Activated CD4-positive, alpha-beta memory T cell treated with anti-CD3 and anti-CD28 coated beads, Interleukin-2, amount 10 ng/mL, durations not matched to agents 7 days and 5 days (primary cell): Measurements from ENCODE around the gene EFR3B. TPM values are rescaled to one million over a fixed set of nuclear protein-coding genes. Genes with fewer than 3 reads are reported as not detected.

Experiments used
- CTCF ChIA-PET: fragments of 350-600 bp; sonication (Branson Sonifier 250); formaldehyde crosslinking; loops from one replicate; lab custom pipeline; 2021; ENCODE audit warnings: antibody characterized with exemption, inconsistent platforms; lab: Charles Lee
- POLR2A ChIA-PET: fragments of 350-600 bp; sonication (Branson Sonifier 250); formaldehyde crosslinking; loops from one replicate; lab custom pipeline; 2021; ENCODE audit warnings: antibody characterized with exemption; lab: Charles Lee
- DNase-seq: peaks from one replicate; pipeline ENCODE4 v3.0.0-alpha.2; 2020
- H3K27ac Mint-ChIP-seq: one replicate; pipeline ENCODE4 v1.8.0; 2021; ENCODE audit warnings: mild to moderate bottlenecking, mixed read lengths
- H3K27me3 Mint-ChIP-seq: one replicate; pipeline ENCODE4 v1.8.0; 2021; ENCODE audit warnings: mixed read lengths
- H3K36me3 Mint-ChIP-seq: one replicate; pipeline ENCODE4 v1.8.0; 2021; ENCODE audit warnings: low read depth, mixed read lengths
- H3K4me1 Mint-ChIP-seq: one replicate; pipeline ENCODE4 v1.8.0; 2021; ENCODE audit warnings: mixed read lengths
- H3K4me3 Mint-ChIP-seq: one replicate; pipeline ENCODE4 v1.8.0; 2021; ENCODE audit warnings: mild to moderate bottlenecking, mixed read lengths
- H3K9me3 Mint-ChIP-seq: one replicate; pipeline ENCODE4 v1.8.0; 2021; ENCODE audit warnings: mixed read lengths
- total RNA-seq, 2 experiments: library from RNA; stranded (reverse); gene quantifications; one replicate each; pipeline ENCODE4 v1.2.3, GENCODE V29; 2021

EFR3B gene
- total RNA-seq, 2 experiments from 2014 or later: not detected

DNA sequence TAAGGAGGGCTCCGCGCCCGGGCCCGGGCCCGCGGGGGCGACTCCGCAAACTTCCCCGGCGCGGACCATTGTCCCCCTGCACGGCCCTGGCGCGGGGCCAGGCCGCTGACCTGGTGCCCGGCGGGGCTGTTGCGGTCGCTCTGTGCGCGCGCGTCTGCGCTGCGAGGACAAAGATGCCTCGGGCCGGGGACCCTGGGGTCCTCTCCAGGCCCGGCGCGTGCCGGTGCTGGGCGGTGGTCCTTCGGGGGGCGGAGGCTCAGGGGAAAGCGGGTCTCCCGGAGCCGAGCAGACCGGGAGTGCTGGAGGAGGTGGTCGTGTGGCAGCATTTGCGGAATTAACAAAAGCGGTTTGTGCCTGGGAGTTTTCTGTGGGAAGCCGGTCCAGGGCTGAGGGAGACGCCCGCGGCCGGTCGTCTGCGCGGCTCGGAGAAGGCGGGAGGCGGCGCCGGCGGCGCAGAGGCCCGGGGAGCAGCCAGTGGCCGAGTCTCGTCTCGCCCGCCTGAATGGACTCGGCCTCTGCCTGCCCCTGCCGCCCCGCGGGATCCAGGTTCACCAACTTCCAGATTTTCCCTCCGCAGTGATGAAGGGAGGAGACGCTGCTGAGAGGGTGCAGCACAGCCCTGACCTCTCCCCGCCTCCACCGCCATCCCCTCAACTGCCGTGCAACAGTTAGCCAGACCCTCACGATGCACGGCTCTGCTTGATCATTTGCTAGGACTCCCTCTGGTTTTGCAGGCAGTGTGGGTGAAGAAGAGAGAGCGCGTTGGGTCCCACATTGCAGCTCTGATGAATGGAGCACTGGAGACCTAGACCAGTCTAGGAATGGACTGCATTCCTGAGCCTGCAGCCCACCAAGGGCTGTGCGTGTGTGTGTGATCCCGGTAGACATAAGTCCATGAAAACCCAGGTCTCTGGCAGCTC, 705 bp downstream of the EFR3B start:
- CTCF ChIA-PET: interaction anchor here (1.4 kb wide), 1 partner anchor 67 kb away, joined by 3 read pairs; no protein-coding TSS in a partner anchor

DNA sequence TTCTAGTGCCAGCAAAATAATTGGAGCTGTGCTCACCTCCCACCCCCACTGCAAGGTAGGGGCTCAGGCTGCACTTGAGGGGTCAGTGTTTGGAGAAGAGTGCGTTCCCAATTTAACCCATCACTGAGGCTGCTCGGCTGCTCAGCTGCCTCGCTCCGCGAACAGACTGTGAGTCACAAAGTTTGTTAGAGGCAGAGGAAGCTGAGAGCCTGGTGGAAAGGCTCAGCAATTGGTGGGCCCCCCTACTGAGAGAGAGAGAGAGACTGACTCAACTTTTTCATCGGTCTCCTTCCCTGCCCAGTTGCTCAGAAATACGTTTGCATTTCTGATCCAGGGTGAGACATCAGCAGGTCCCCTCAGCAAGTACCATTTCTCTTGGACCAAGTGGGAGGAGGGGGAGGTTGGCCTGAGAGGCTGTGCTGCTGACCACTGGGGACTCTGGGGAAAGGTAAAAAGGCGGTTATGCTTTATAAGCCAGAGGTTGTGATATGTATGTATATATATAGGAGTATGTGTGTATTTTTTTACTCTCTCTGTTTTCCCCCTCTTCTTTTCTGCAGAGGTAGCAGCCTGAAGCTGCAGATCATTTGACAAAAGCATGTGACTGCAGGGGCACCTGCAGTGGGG, 1.5 kb downstream of the EFR3B start:
- Mint-ChIP-seq H3K27ac (no peak overlapping the region), H3K4me1 (peaks cover 28% of the 10 kb centered on the region)
- CTCF ChIA-PET: interaction anchor here (1.0 to 1.4 kb wide), 2 partner anchors 68 to 319 kb away, joined by 3 read pairs; no protein-coding TSS in a partner anchor

More for the DNA sequence above, 705 bp downstream of the EFR3B start:
- peaks cover 28% of the 10 kb centered on the region for H3K4me1 Mint-ChIP-seq
- peak overlapping the region; percentile 70 for H3K4me3 Mint-ChIP-seq
- no peak overlapping the region for H3K27ac Mint-ChIP-seq
- POLR2A ChIA-PET: interaction anchor here (1.2 kb wide), 1 partner anchor 65 kb away, joined by 3 read pairs; no protein-coding TSS in a partner anchor
- no peaks in the 10 kb centered on the region for H3K36me3 Mint-ChIP-seq
- DNase-seq: peak; percentile 17
- peaks cover 49% of the 10 kb centered on the region for H3K27me3 Mint-ChIP-seq
- H3K9me3 Mint-ChIP-seq: no peaks in the 10 kb centered on the region

DNA sequence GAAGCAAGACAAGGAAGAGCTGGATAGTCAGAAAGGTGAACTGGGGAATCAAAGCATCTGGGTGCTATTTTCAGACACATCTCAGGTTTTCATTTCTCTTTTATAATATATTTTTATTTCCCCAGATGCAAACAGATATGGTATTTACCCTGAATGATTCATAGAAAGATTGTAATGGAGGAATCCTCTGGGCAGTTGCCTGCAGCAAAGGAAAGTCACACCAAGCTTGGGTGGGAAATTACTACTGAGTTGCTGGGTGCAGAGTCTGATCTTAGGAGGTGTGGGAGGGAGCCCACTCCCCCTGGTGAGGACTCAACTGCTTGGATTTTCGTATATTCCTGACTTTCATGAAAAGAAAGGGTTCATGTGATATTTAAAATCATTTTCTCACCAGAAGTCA, 2.1 kb downstream of the EFR3B start:
- no peak overlapping the region for H3K4me3 Mint-ChIP-seq

More for the DNA sequence above, 1.5 kb downstream of the EFR3B start:
- no peaks in the 10 kb centered on the region for H3K9me3 Mint-ChIP-seq
- H3K4me3 Mint-ChIP-seq: peak overlapping the region; percentile 70
- H3K27me3 Mint-ChIP-seq: peaks cover 49% of the 10 kb centered on the region
- DNase-seq: peak; percentile 21
- H3K36me3 Mint-ChIP-seq: no peaks in the 10 kb centered on the region
- POLR2A ChIA-PET: no interaction called here

DNA sequence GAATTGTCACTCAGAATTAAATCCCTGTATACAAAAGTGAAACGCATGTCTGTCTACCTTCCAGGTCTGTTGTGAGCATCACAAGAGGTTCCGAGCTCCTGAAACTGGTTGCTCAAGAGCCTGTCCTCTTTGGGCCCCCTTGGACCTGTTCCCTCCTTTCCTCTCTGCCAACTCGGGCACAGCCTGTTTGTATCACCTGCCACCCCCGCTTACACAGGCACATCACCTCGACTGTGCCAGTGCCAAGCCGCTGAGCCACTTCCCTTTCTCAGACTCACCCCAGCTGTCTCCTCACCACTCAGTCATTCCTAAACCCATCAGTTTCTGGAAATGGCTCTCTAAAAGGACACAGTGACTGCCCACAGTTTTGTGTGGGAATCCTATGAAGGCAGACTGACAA, 3.1 kb downstream of the EFR3B start:
- Mint-ChIP-seq H3K9me3 (no peaks in the 10 kb centered on the region), H3K27ac (no peak overlapping the region), H3K4me3 (no peak overlapping the region), H3K27me3 (peaks cover 57% of the 10 kb centered on the region), H3K36me3 (no peaks in the 10 kb centered on the region), H3K4me1 (peaks cover 28% of the 10 kb centered on the region)
- POLR2A ChIA-PET: no interaction called here
- CTCF ChIA-PET: interaction anchor here (1.4 kb wide), 1 partner anchor 70 kb away, joined by 3 read pairs; no protein-coding TSS in a partner anchor
- peak; percentile 17 for DNase-seq

More for the DNA sequence above, 2.1 kb downstream of the EFR3B start:
- CTCF ChIA-PET: interaction anchor here (1.0 to 1.4 kb wide), 2 partner anchors 69 to 318 kb away, joined by 3 read pairs; no protein-coding TSS in a partner anchor
- Mint-ChIP-seq H3K9me3 (no peaks in the 10 kb centered on the region), H3K27ac (no peak overlapping the region), H3K36me3 (no peaks in the 10 kb centered on the region), H3K4me1 (peaks cover 28% of the 10 kb centered on the region), H3K27me3 (peaks cover 51% of the 10 kb centered on the region)
- POLR2A ChIA-PET: no interaction called here
- no peak for DNase-seq

DNA sequence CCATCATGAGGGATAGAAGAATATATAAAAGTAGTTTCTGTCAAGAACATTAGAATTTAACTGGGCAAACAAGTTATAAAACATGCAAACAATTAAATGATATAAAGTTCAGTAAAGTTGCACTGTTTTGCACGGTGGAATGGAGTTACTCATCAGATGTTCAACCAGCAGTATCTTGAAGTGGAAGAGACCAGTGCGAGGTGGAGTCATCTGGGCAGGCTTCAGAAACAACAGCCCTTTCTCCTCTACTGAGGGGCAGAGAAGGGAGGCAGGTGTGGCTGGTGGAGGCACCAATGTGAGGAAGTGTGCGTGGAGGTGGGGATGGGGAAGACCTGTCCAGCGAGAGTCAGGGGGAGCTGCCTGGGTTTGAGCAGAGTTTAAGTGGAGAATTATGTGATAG, 7.5 kb downstream of the EFR3B start:
- Mint-ChIP-seq H3K4me3 (no peak overlapping the region), H3K36me3 (no peaks in the 10 kb centered on the region), H3K9me3 (no peaks in the 10 kb centered on the region), H3K27me3 (peaks cover 33% of the 10 kb centered on the region), H3K4me1 (peaks cover 7% of the 10 kb centered on the region), H3K27ac (no peak overlapping the region)
- POLR2A ChIA-PET: no interaction called here
- CTCF ChIA-PET: interaction anchor here (0.5 kb wide), 1 partner anchor 989 kb away, joined by 3 read pairs; no protein-coding TSS in a partner anchor
- DNase-seq: no peak

DNA sequence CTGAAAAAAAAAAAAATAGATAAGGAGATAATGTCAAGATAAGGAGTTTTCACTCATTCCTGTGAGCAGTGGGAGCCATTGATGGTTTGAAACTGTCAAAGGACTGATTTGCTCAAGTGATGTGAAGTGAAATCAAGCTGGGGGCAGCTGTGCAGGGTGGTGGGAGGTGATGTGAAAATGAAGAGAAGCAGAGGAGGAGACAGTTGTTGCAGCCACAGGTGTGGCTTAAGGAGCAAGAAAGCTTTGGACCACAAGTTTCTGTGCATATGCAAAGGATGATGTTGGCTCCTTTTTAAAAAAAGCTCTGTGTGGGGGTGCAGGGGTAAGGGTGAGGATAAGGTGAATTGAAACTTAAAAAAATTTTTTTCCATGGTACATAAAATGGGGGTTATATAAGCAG, 8.3 kb downstream of the EFR3B start:
- Mint-ChIP-seq H3K4me1 (peaks cover 2% of the 10 kb centered on the region), H3K9me3 (no peaks in the 10 kb centered on the region), H3K27ac (no peak overlapping the region), H3K27me3 (peaks cover 26% of the 10 kb centered on the region), H3K36me3 (no peaks in the 10 kb centered on the region), H3K4me3 (no peak overlapping the region)
- ChIA-PET CTCF (no interaction called here), POLR2A (no interaction called here)
- no peak for DNase-seq

DNA sequence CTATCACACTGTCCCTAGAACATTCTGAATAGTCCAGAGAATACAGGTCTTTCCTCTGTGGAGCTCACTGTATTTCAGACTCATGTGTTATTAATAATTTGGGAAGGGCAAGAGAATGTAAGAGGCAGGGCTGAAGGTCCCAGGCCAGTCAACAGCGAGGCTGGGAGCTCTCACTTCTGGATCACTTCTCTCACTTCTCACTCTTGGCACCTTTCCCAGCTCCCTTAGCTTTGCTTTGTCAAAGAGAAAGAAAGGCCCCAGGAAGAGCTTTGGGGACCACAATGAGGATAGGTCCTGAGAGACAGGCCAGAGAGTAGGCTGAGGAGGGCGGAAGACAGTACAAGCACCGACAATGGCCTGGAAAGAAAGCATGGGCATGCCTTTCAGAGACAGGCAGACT, 11.2 kb downstream of the EFR3B start:
- no peak for DNase-seq
- Mint-ChIP-seq H3K36me3 (no peaks in the 10 kb centered on the region), H3K27ac (no peak overlapping the region), H3K4me1 (no peaks in the 10 kb centered on the region), H3K27me3 (peaks cover 13% of the 10 kb centered on the region), H3K9me3 (no peaks in the 10 kb centered on the region), H3K4me3 (no peak overlapping the region)
- ChIA-PET CTCF (no interaction called here), POLR2A (no interaction called here)

DNA sequence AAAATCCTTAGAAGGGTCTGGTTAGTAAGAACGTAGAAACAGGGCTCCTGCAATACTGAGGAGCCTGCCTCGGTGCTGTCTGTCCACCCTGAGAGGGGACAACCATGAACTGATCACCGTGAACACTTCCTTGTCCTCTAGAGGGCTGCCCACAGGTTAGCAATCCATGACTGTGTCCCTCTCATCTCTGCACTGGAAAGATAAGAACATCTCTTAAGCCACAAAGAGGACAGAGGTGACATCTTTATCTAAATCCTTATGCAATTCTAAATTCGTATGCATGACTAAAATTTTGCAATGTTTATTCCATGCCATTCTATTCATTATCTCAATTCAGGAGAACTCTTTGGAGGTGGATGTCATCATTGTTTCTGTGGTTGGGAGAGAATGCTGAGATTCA, 12.8 kb downstream of the EFR3B start:
- Mint-ChIP-seq H3K4me1 (no peaks in the 10 kb centered on the region), H3K36me3 (no peaks in the 10 kb centered on the region), H3K27ac (no peak overlapping the region), H3K27me3 (peaks cover 6% of the 10 kb centered on the region), H3K9me3 (no peaks in the 10 kb centered on the region), H3K4me3 (no peak overlapping the region)
- ChIA-PET POLR2A (no interaction called here), CTCF (no interaction called here)
- no peak for DNase-seq

DNA sequence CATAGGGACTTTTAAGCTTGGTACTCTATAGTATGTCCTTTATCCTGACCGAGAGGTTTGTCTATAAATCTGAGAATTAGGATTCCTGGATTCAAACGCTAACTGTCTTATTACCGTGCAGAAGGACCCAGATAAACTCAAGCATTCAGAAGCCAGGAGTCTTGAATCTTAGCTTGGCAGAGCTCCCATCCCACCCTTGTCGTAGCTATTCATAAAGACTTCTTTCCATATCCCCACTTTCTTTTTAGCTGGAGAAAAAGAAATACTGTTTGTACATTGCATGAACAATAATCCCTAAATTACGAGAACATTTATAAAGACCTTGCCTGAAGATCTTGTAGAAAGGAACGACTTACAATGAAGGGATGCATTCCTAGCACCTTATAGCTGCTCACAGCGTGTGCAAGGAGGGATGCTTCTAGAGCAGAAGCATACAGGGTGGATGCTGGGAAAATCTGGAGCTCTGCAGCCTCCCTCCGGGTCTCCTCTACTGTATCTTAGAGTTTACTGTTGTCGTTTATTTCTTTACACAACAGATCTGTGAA, 13.6 kb downstream of the EFR3B start:
- H3K4me3 Mint-ChIP-seq: no peak overlapping the region
- H3K27me3 Mint-ChIP-seq: peaks cover 1% of the 10 kb centered on the region
- no peak for DNase-seq
- POLR2A ChIA-PET: no interaction called here
- CTCF ChIA-PET: interaction anchor here (0.5 kb wide), 1 partner anchor 292 kb away, joined by 4 read pairs; no protein-coding TSS in a partner anchor
- H3K27ac Mint-ChIP-seq: no peak overlapping the region
- H3K9me3 Mint-ChIP-seq: no peaks in the 10 kb centered on the region
- no peaks in the 10 kb centered on the region for H3K4me1 Mint-ChIP-seq
- no peaks in the 10 kb centered on the region for H3K36me3 Mint-ChIP-seq

DNA sequence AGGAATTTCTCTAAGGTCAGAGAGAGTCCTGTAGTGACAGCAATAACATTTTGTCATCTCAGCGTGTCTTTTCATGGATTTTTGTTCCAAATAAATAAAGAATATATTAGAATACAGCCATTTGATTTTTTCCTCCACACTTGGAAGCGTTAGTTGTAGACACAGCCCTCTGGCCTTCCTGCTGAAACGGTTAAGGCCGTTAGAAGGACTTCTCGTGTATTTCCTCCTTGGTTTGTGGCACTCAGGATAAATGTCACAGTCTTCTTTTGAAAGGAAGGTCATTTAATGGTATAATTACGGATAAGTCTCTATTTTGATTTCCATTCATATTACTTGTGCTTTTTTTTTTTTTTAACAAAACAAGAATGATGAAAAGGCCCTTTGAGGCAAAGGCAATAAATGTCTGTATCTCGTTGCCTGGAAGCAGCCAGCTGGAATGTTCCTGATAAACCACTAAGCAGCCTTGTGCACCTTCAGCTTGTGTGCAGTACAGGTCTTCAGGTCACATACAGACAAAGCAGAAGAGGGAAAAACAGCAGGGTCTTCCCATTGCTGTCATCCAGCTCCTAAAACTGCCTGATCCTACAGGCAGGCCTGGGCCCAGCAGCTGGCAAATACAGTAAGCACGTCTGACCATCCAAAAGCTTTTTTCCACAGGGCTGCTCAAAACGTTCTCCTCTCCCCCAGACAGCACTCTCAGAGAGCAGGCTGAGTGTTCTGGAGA, 14.4 kb downstream of the EFR3B start:
- POLR2A ChIA-PET: no interaction called here
- Mint-ChIP-seq H3K9me3 (no peaks in the 10 kb centered on the region), H3K27me3 (peaks cover 1% of the 10 kb centered on the region), H3K27ac (no peak overlapping the region), H3K36me3 (no peaks in the 10 kb centered on the region), H3K4me3 (no peak overlapping the region), H3K4me1 (no peaks in the 10 kb centered on the region)
- CTCF ChIA-PET: no interaction called here
- no peak for DNase-seq

DNA sequence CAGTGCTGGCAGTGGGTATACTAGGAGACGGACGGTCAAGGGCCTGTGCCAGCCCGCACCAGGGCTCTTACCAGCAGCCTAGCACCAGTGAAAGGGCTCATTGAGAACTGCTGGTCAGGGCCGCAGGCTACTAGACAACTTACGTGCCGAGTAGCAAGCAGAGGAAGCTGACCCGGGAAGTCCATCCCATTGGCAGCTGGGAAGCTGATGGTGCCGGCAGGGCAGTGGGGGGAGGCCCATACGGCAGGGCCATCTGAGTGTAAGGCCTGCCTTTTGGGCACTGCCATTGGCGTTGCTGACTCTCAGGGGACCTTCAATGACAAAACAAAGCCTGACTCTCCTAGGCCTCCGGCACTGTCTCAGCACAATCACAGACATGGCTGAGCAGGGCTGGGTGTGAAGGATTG, 20.6 kb downstream of the EFR3B start:
- Mint-ChIP-seq H3K4me3 (no peak overlapping the region), H3K4me1 (no peaks in the 10 kb centered on the region), H3K9me3 (peaks cover 7% of the 10 kb centered on the region), H3K36me3 (no peaks in the 10 kb centered on the region), H3K27ac (no peak overlapping the region), H3K27me3 (peaks cover 3% of the 10 kb centered on the region)
- POLR2A ChIA-PET: no interaction called here
- CTCF ChIA-PET: no interaction called here
- DNase-seq: no peak

DNA sequence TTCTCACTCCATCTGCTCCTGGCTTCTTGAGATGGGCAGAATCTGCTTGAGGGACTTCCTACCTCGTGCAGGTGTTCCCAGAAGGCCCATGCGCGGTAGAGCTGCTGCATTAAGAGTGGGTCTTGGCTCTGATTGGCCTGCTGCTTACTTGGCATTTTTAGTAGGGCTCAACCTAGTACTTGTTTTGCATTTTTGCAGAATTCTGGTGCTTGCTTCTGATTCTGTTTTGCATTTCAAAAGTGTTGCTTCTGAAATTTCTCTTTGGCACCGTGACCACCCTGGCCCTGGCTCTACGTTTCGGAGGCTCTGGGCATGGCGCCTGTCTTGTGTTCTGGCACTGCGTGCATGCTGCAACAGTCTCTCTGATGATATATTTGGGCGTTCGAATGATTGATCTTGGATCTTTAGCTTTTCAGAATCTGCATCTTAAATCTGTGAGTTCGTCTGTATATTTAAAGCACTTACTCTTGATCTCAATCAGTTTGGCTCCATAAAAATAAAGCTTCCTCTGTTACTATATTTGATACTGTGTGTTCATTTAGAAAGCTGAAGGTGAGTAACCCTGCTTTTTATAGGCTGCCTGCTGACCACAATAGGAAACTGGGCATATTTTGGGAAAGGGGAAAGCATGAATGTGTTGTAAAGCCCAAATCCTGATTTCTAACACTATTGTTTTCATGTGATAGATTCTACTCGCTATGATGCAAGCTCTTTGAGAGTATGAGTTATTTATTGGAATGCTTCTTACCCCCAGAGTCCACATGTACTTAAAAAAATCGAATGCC, 22.2 kb downstream of the EFR3B start:
- Mint-ChIP-seq H3K27ac (no peak overlapping the region), H3K4me3 (no peak overlapping the region), H3K27me3 (peaks cover 3% of the 10 kb centered on the region), H3K9me3 (peaks cover 7% of the 10 kb centered on the region), H3K4me1 (no peaks in the 10 kb centered on the region), H3K36me3 (no peaks in the 10 kb centered on the region)
- no peak for DNase-seq
- POLR2A ChIA-PET: no interaction called here
- CTCF ChIA-PET: no interaction called here
